Neural progenitor cell (in vitro differentiated cells): ENCODE measurements around the gene EVA1A. TPM values are rescaled to one million over a fixed set of nuclear protein-coding genes. Genes with fewer than 3 reads are reported as not detected.
A peak's percentile ranks its signal among the peaks of the same experiment; 100 is the strongest.

Source experiments
- DNase-seq: peaks from one replicate; pipeline ENCODE4 v3.0.0-alpha.2; 2016; ENCODE audit warnings: low spot score
- H2AFZ ChIP-seq: fragments of 200-600 bp; sonication (generic); replicated peaks from 2 replicates; pipeline ENCODE4 v1.6.1; 2016; ENCODE audit warnings: antibody characterized with exemption
- H3F3A ChIP-seq: fragments of 200-600 bp; sonication (generic); 2 replicates; pipeline ENCODE4 v1.6.1; 2016; ENCODE audit warnings: antibody characterized with exemption, low read depth
- H3K27ac ChIP-seq: fragments of 200-600 bp; sonication (generic); 2 replicates; pipeline ENCODE4 v1.5.1; 2016; ENCODE audit warnings: mild to moderate bottlenecking
- H3K27me3 ChIP-seq: fragments of 200-600 bp; sonication (generic); 2 replicates; pipeline ENCODE4 v1.6.1; 2016; ENCODE audit warnings: mild to moderate bottlenecking, moderate library complexity
- H3K36me3 ChIP-seq: fragments of 200-600 bp; sonication (generic); 2 replicates; pipeline ENCODE4 v1.5.1; 2016
- H3K4me1 ChIP-seq: fragments of 200-600 bp; sonication (generic); 2 replicates; pipeline ENCODE4 v1.6.1; 2016; ENCODE audit warnings: mixed run types
- H3K4me2 ChIP-seq: fragments of 200-600 bp; sonication (generic); 2 replicates; pipeline ENCODE4 v1.6.1; 2016
- H3K4me3 ChIP-seq: fragments of 200-600 bp; sonication (generic); 2 replicates; pipeline ENCODE4 v1.5.1; 2016
- H3K79me2 ChIP-seq: fragments of 200-600 bp; sonication (generic); 2 replicates; pipeline ENCODE4 v1.6.1; 2016; ENCODE audit warnings: low read depth
- H3K9ac ChIP-seq: fragments of 200-600 bp; sonication (generic); 2 replicates; pipeline ENCODE4 v1.6.1; 2016
- H3K9me3 ChIP-seq: fragments of 200-600 bp; sonication (generic); 2 replicates; pipeline ENCODE4 v1.5.1; 2016; ENCODE audit warnings: low read depth
- H4K20me1 ChIP-seq: fragments of 200-600 bp; sonication (generic); 2 replicates; pipeline ENCODE4 v1.6.1; 2016; ENCODE audit warnings: low read depth
- H3K27ac Mint-ChIP-seq: 3 replicates; pipeline ENCODE4 v1.8.0; 2021; ENCODE audit warnings: mixed read lengths
- H3K27me3 Mint-ChIP-seq: 2 replicates; pipeline ENCODE4 v1.8.0; 2022; ENCODE audit warnings: low read depth, mild to moderate bottlenecking, inconsistent platforms, moderate library complexity, mixed read lengths; ENCODE audit not compliant: insufficient read depth
- H3K36me3 Mint-ChIP-seq: 3 replicates; pipeline ENCODE4 v1.8.0; 2021; ENCODE audit warnings: mixed read lengths
- H3K4me1 Mint-ChIP-seq: 3 replicates; pipeline ENCODE4 v1.8.0; 2021; ENCODE audit warnings: mixed read lengths
- H3K4me3 Mint-ChIP-seq: 3 replicates; pipeline ENCODE4 v1.8.0; 2021; ENCODE audit warnings: mild to moderate bottlenecking, moderate library complexity, mixed read lengths
- H3K9me3 Mint-ChIP-seq: 3 replicates; pipeline ENCODE4 v1.8.0; 2020; ENCODE audit warnings: mixed read lengths
- EZH2 ChIP-seq: fragments of 200-600 bp; sonication (generic); IDR thresholded peaks from 2 replicates; pipeline ENCODE4 v1.6.1; 2017; ENCODE audit warnings: antibody characterized with exemption, mild to moderate bottlenecking, moderate library complexity
- EZH2phosphoT487 ChIP-seq: fragments of 200-600 bp; sonication (generic); IDR thresholded peaks from 2 replicates; pipeline ENCODE4 v1.6.1; 2017; ENCODE audit warnings: antibody characterized with exemption
- total RNA-seq: library from RNA; depleted of rRNA; stranded (reverse); fragments of >200 nt; gene quantifications from 2 replicates; pipeline ENCODE4 v1.2.3, GENCODE V29; 2015; ENCODE audit warnings: low replicate concordance
- TF ChIP-seq, protein P1 (sequence below): fragments of 200-600 bp; sonication (generic); IDR thresholded peaks from 2 replicates; pipeline ENCODE4 v1.5.1; 2017; ENCODE audit warnings: antibody characterized with exemption, mild to moderate bottlenecking

EVA1A gene
- total RNA-seq, 1 donor from 2014 or later = 2.8 TPM

DNA sequence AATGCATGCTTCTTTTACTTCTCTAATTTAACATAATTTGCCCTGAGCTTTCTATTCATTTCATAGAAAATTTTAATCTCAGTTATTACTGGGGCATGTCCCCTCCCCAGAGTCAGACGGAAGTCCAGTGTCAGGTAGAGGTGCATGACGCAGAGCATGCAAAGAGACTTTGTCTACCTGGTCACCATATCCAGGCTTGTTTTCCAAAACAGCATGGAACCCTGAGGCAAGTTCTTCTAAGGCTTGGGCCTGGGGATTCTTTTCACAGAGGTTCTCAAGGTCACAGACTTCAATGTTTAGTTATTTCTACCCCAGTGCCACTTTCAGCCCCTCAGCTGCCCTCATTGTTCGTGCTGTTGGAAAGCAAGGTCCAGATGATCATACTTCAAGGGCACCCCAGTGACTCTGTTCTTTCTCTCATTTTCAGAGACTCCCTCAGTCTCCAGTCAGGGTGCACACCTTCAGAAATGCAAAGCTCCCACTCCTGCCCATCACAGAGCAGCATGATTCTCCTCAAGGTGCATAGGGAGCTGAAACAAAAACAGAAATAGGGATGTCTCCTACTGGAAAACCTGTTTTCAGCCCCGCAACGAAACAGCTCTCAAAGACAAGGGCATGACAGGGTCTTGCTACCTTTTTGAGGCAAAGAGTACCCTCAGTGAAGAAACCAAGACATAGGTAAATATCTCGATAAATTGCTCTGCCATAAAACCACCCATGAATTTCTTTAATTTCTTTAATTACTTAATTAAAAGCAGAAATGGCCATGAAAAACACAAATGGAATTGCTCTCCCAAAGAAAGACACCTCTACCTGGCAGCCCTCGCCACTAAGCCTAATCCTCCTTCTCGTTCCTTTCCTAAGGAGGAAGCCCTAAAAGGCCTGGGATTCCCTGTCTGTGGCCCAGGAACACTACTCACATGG lies 9.5 kb upstream of the EVA1A start:
- peak overlapping the region; percentile 44 for H3K4me3 Mint-ChIP-seq
- H4K20me1 ChIP-seq = no peaks in the 10 kb centered on the region
- no peak for DNase-seq
- no peaks in the 10 kb centered on the region for H3K9me3 Mint-ChIP-seq
- no peak overlapping the region for H3K4me2 ChIP-seq
- H3F3A ChIP-seq = no peaks in the 10 kb centered on the region
- H3K4me1 Mint-ChIP-seq = peaks cover 31% of the 10 kb centered on the region
- H3K27me3 ChIP-seq = no peaks in the 10 kb centered on the region
- no peaks in the 10 kb centered on the region for H3K36me3 Mint-ChIP-seq
- no peak overlapping the region for H3K27ac ChIP-seq
- no peak overlapping the region for H3K4me3 ChIP-seq
- no peaks in the 10 kb centered on the region for H3K36me3 ChIP-seq
- TF ChIP-seq EZH2phosphoT487 = no peak
- no peak for TF ChIP-seq EZH2
- TF ChIP-seq, protein P1, sequence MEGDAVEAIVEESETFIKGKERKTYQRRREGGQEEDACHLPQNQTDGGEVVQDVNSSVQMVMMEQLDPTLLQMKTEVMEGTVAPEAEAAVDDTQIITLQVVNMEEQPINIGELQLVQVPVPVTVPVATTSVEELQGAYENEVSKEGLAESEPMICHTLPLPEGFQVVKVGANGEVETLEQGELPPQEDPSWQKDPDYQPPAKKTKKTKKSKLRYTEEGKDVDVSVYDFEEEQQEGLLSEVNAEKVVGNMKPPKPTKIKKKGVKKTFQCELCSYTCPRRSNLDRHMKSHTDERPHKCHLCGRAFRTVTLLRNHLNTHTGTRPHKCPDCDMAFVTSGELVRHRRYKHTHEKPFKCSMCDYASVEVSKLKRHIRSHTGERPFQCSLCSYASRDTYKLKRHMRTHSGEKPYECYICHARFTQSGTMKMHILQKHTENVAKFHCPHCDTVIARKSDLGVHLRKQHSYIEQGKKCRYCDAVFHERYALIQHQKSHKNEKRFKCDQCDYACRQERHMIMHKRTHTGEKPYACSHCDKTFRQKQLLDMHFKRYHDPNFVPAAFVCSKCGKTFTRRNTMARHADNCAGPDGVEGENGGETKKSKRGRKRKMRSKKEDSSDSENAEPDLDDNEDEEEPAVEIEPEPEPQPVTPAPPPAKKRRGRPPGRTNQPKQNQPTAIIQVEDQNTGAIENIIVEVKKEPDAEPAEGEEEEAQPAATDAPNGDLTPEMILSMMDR = no peak
- no peaks in the 10 kb centered on the region for H3K79me2 ChIP-seq
- no peak overlapping the region for H2AFZ ChIP-seq
- H3K9me3 ChIP-seq = no peaks in the 10 kb centered on the region
- H3K27ac Mint-ChIP-seq = peak overlapping the region; percentile 29
- H3K4me1 ChIP-seq = peaks cover 3% of the 10 kb centered on the region
- H3K9ac ChIP-seq = no peak overlapping the region
- H3K27me3 Mint-ChIP-seq = peaks cover 6% of the 10 kb centered on the region

DNA sequence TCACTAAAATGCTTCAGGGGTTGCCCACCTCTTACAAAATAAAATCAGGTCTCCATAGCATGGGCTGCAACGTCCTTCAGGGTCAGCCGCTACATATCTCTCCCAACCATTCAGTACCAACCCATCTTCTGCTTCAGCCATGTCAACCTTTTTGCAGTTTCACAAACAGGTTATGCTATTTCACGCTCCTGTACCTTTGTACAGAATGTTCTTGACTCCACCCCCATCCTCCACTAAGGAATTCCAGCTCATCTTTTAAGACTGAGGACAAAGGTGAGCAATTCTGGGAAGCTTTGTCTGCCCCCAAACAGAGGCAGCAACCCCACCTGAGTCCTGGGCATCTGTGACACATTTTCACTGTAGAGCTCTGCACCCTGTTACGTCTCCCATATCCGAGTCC lies 8.8 kb upstream of the EVA1A start:
- H3K4me3 ChIP-seq = no peak overlapping the region
- H3K4me1 ChIP-seq = peaks cover 3% of the 10 kb centered on the region
- H3K36me3 ChIP-seq = no peaks in the 10 kb centered on the region
- Mint-ChIP-seq H3K4me3 (no peak overlapping the region), H3K36me3 (no peaks in the 10 kb centered on the region), H3K4me1 (peaks cover 31% of the 10 kb centered on the region), H3K27me3 (peaks cover 6% of the 10 kb centered on the region), H3K27ac (no peak overlapping the region), H3K9me3 (no peaks in the 10 kb centered on the region)
- H3K9me3 ChIP-seq = no peaks in the 10 kb centered on the region
- no peak overlapping the region for H3K27ac ChIP-seq
- no peak for DNase-seq
- H3F3A ChIP-seq = no peaks in the 10 kb centered on the region
- no peaks in the 10 kb centered on the region for H3K27me3 ChIP-seq
- TF ChIP-seq EZH2 (no peak), EZH2phosphoT487 (no peak)
- TF ChIP-seq, protein P1 = no peak
- no peak overlapping the region for H3K9ac ChIP-seq
- H3K79me2 ChIP-seq = no peaks in the 10 kb centered on the region
- H3K4me2 ChIP-seq = no peak overlapping the region
- no peak overlapping the region for H2AFZ ChIP-seq
- no peaks in the 10 kb centered on the region for H4K20me1 ChIP-seq

DNA sequence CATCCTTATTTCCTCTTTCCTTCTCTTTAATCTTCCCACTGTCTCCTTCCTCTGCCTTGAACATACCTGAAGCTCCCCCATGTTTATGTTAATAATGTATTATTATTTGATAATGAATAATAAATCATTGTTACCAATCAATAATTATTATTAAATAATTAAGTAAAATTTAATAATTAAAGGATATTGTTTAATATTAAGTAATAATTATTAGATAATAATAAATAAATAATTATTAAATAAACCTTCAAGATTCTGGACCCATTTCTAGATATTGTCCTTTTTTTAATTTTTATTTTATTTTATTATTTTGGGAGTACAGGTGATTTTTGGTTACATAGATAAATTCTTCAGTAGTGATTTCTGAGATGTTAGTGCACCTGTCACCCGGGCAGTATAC lies 7.4 kb upstream of the EVA1A start:
- Histone ChIP-seq H3F3A (no peaks in the 10 kb centered on the region), H3K4me3 (no peak overlapping the region), H3K27me3 (peaks cover 2% of the 10 kb centered on the region), H3K27ac (no peak overlapping the region), H3K9me3 (no peaks in the 10 kb centered on the region), H3K36me3 (no peaks in the 10 kb centered on the region), H2AFZ (no peak overlapping the region), H4K20me1 (no peaks in the 10 kb centered on the region), H3K4me2 (no peak overlapping the region), H3K79me2 (no peaks in the 10 kb centered on the region), H3K4me1 (peaks cover 3% of the 10 kb centered on the region), H3K9ac (no peak overlapping the region)
- no peak for DNase-seq
- peaks cover 31% of the 10 kb centered on the region for H3K4me1 Mint-ChIP-seq
- H3K4me3 Mint-ChIP-seq = no peak overlapping the region
- no peaks in the 10 kb centered on the region for H3K36me3 Mint-ChIP-seq
- TF ChIP-seq EZH2 (no peak), EZH2phosphoT487 (no peak)
- TF ChIP-seq, protein P1 = no peak
- H3K27me3 Mint-ChIP-seq = peaks cover 9% of the 10 kb centered on the region
- no peak overlapping the region for H3K27ac Mint-ChIP-seq
- H3K9me3 Mint-ChIP-seq = no peaks in the 10 kb centered on the region
